GM23338 (cell line): ENCODE results near the gene ZG16B. TPM values are rescaled to one million over a fixed set of nuclear protein-coding genes. Genes with fewer than 3 reads are reported as not detected.

Experiments
- ATAC-seq: fragments of 200-7000 bp; cut with Tn5 transposase; 3 replicates; pipeline ENCODE4 v1.9.1; 2020
- DNase-seq: peaks from one replicate; pipeline ENCODE4 v3.0.0-alpha.2; 2015; ENCODE audit warnings: low spot score
- H2AFZ ChIP-seq: fragments of 200-600 bp; sonication (generic); 2 replicates; pipeline ENCODE4 v1.8.0; 2016; ENCODE audit warnings: antibody characterized with exemption, mild to moderate bottlenecking, moderate library complexity
- H3F3A ChIP-seq: fragments of 200-600 bp; sonication (generic); replicated peaks from 2 replicates; pipeline ENCODE4 v1.8.0; 2017; ENCODE audit warnings: antibody characterized with exemption, mixed run types, low read depth
- H3K27ac ChIP-seq: fragments of 200-600 bp; sonication (generic); 2 replicates; pipeline ENCODE4 v1.6.1; 2016; ENCODE audit warnings: low read depth
- H3K27me3 ChIP-seq: fragments of 200-600 bp; sonication (generic); 2 replicates; pipeline ENCODE4 v1.8.0; 2016; ENCODE audit warnings: mild to moderate bottlenecking, mixed run types, moderate library complexity; ENCODE audit not compliant: insufficient read depth
- H3K36me3 ChIP-seq: fragments of 200-600 bp; sonication (generic); 2 replicates; pipeline ENCODE4 v1.8.0; 2016; ENCODE audit warnings: mild to moderate bottlenecking; ENCODE audit not compliant: insufficient read depth
- H3K4me1 ChIP-seq: fragments of 200-600 bp; sonication (generic); 2 replicates; pipeline ENCODE4 v1.8.0; 2016; ENCODE audit warnings: mild to moderate bottlenecking, moderate library complexity; ENCODE audit not compliant: insufficient read depth
- H3K4me2 ChIP-seq: fragments of 200-600 bp; sonication (generic); 2 replicates; pipeline ENCODE4 v1.7.1; 2017; ENCODE audit warnings: mixed run types
- H3K4me3 ChIP-seq: fragments of 200-600 bp; sonication (generic); 2 replicates; pipeline ENCODE4 v1.6.1; 2016; ENCODE audit warnings: mixed run types
- H3K79me2 ChIP-seq: fragments of 200-600 bp; sonication (generic); replicated peaks from 2 replicates; pipeline ENCODE4 v1.8.0; 2017; ENCODE audit warnings: mild to moderate bottlenecking; ENCODE audit not compliant: insufficient read depth
- H3K9me2 ChIP-seq: fragments of 200-600 bp; sonication (generic); 2 replicates; pipeline ENCODE4 v1.8.0; 2017; ENCODE audit not compliant: insufficient read depth
- H4K20me1 ChIP-seq: fragments of 200-600 bp; sonication (generic); replicated peaks from 2 replicates; pipeline ENCODE4 v1.8.0; 2017; ENCODE audit warnings: mild to moderate bottlenecking; ENCODE audit not compliant: insufficient read depth
- H3K27ac Mint-ChIP-seq: 2 replicates; pipeline ENCODE4 v1.8.0; 2020; ENCODE audit warnings: inconsistent platforms, mild to moderate bottlenecking, moderate library complexity, mixed read lengths
- H3K27me3 Mint-ChIP-seq: 3 replicates; pipeline ENCODE4 v1.8.0; 2022; ENCODE audit warnings: low read depth, mild to moderate bottlenecking, moderate library complexity, mixed read lengths, inconsistent platforms; ENCODE audit not compliant: insufficient read depth, poor library complexity
- H3K36me3 Mint-ChIP-seq: 3 replicates; pipeline ENCODE4 v1.8.0; 2021; ENCODE audit warnings: low read depth, mild to moderate bottlenecking, inconsistent platforms, moderate library complexity, mixed read lengths
- H3K4me1 Mint-ChIP-seq: 3 replicates; pipeline ENCODE4 v1.8.0; 2020; ENCODE audit warnings: mild to moderate bottlenecking, inconsistent platforms, mixed read lengths
- H3K4me3 Mint-ChIP-seq: 3 replicates; pipeline ENCODE4 v1.8.0; 2021; ENCODE audit warnings: moderate library complexity, mild to moderate bottlenecking, inconsistent platforms, mixed read lengths
- H3K9me3 Mint-ChIP-seq: 3 replicates; pipeline ENCODE4 v1.8.0; 2020; ENCODE audit warnings: moderate library complexity, mild to moderate bottlenecking, inconsistent platforms, mixed read lengths
- CREB1 ChIP-seq: fragments of 250-450 bp; sonication (Bioruptor Pico); IDR thresholded peaks from 2 replicates; pipeline ENCODE4 v1.5.0; 2020; ENCODE audit warnings: low read depth, mild to moderate bottlenecking, moderate library complexity
- CTCF ChIP-seq, 2 experiments: fragments of 200-600 bp in 1 of 2; sonication (generic) in 1 of 2; conservative IDR thresholded peaks; 2 replicates each; pipeline versions ENCODE4 v1.5.1 to v1.6.1; 2016 to 2017; ENCODE audit warnings: antibody characterized with exemption in 2 of 2, low read depth in 2 of 2, mild to moderate bottlenecking in 2 of 2, moderate library complexity in 1 of 2
- ETS1 ChIP-seq: IDR thresholded peaks from 2 replicates; pipeline ENCODE4 v1.6.1; 2016; ENCODE audit warnings: antibody characterized with exemption
- EZH2 ChIP-seq: fragments of 200-600 bp; sonication (generic); IDR thresholded peaks from one replicate; pipeline ENCODE4 v1.8.0; 2017; ENCODE audit warnings: antibody characterized with exemption, mild to moderate bottlenecking, low read depth; ENCODE audit not compliant: unreplicated experiment
- EZH2phosphoT487 ChIP-seq: fragments of 200-600 bp; sonication (generic); IDR thresholded peaks from one replicate; pipeline ENCODE4 v1.8.1; 2018; ENCODE audit warnings: antibody characterized with exemption; ENCODE audit not compliant: unreplicated experiment
- JUNB ChIP-seq: IDR thresholded peaks from one replicate; pipeline ENCODE4 v1.6.1; 2016; ENCODE audit warnings: antibody characterized with exemption; ENCODE audit not compliant: unreplicated experiment
- NANOG ChIP-seq: IDR thresholded peaks from 2 replicates; pipeline ENCODE4 v1.6.1; 2016; ENCODE audit warnings: antibody characterized with exemption, borderline replicate concordance
- POLR2AphosphoS5 ChIP-seq: IDR thresholded peaks from 2 replicates; pipeline ENCODE4 v1.6.1; 2016; ENCODE audit warnings: antibody characterized with exemption, low read depth
- REST ChIP-seq: IDR thresholded peaks from one replicate; pipeline ENCODE4 v1.6.1; 2018; ENCODE audit warnings: antibody characterized with exemption; ENCODE audit not compliant: unreplicated experiment
- STAT1 ChIP-seq: IDR thresholded peaks from one replicate; pipeline ENCODE4 v1.6.1; 2016; ENCODE audit warnings: antibody characterized with exemption; ENCODE audit not compliant: unreplicated experiment
- ZNF114 ChIP-seq: fragments of 250-450 bp; sonication (Bioruptor Pico); IDR thresholded peaks from 2 replicates; pipeline ENCODE4 v1.5.0; 2020; ENCODE audit warnings: mild to moderate bottlenecking, moderate library complexity
- ZNF331 ChIP-seq: fragments of 250-450 bp; sonication (Bioruptor Pico); IDR thresholded peaks from 2 replicates; pipeline ENCODE4 v1.5.0; 2020; ENCODE audit warnings: low read depth, mild to moderate bottlenecking, moderate library complexity
- ZNF462 ChIP-seq: fragments of 250-450 bp; sonication (Bioruptor Pico); IDR thresholded peaks from 2 replicates; pipeline ENCODE4 v1.5.0; 2020; ENCODE audit warnings: mild to moderate bottlenecking, moderate library complexity
- polyA plus RNA-seq: library from polyadenylated mRNA; unstranded; fragments of >200 nt; fragmentation: Nextera tagmentation; extraction: Ambion mirVana; gene quantifications from 2 replicates; pipeline ENCODE4 v1.2.1, GENCODE V29; 2016
- total RNA-seq: library from RNA; depleted of rRNA; stranded (reverse); fragments of >200 nt; shearing (Covaris generic); gene quantifications from 2 replicates; pipeline ENCODE4 v1.2.3, GENCODE V29; 2014

Gene ZG16B
- total and polyA plus RNA-seq, 2 experiments from 2014 or later = not detected

GRCh38 chr16:2799859-2800226 lies 30.3 kb upstream of the ZG16B start (continued):
- TF ChIP-seq CREB1 (no peak), NANOG (no peak), EZH2phosphoT487 (no peak), ETS1 (no peak), ZNF331 (CRISPR knock-in tag) (no peak)

GRCh38 chr16:2803545-2804195 lies 26.4 kb upstream of the ZG16B start:
- Histone ChIP-seq H3K36me3 (no peaks in the 10 kb centered on the region), H3K27ac (no peak overlapping the region), H4K20me1 (no peaks in the 10 kb centered on the region), H2AFZ (no peak overlapping the region), H3K79me2 (no peaks in the 10 kb centered on the region), H3F3A (no peaks in the 10 kb centered on the region), H3K4me2 (no peak overlapping the region), H3K27me3 (no peaks in the 10 kb centered on the region), H3K4me1 (no peaks in the 10 kb centered on the region), H3K9me2 (no peaks in the 10 kb centered on the region), H3K4me3 (no peak overlapping the region)
- Mint-ChIP-seq H3K4me1 (no peaks in the 10 kb centered on the region; the same call in 2 of the 3 replicates), H3K27ac (no peak overlapping the region), H3K27me3 (peaks cover 7% of the 10 kb centered on the region), H3K9me3 (peaks cover 8% of the 10 kb centered on the region; the same call in 2 of the 3 replicates), H3K4me3 (no peak overlapping the region), H3K36me3 (no peaks in the 10 kb centered on the region)
- no peak for DNase-seq
- ATAC-seq = no peak
- TF ChIP-seq POLR2AphosphoS5 (no peak), REST (no peak), ZNF462 (CRISPR knock-in tag) (no peak), EZH2 (no peak), ZNF114 (no peak), STAT1 (no peak), CTCF (conservative IDR thresholded peaks at IDR 0.05; ENCODE audit: low read depth in 2 of 2) (no peak), ZNF331 (CRISPR knock-in tag) (no peak), NANOG (no peak), CREB1 (no peak), JUNB (no peak)
